HG03280 (cell line): ENCODE measurements around the gene ELAPOR2.
A peak's percentile ranks its signal among the peaks of the same experiment; 100 is the strongest.
"Not testable (repeated sequence)": the region's sequence is repeated elsewhere in the genome, so short reads cannot be mapped to it uniquely, and the experiment has no call there.

ENCODE experiments used
- ATAC-seq: cut with Tn5 transposase; IDR thresholded peaks from one replicate; pipeline ENCODE4 v1.9.1; 2021; ENCODE audit warnings: mild to moderate bottlenecking, moderate library complexity; ENCODE audit not compliant: unreplicated experiment

Gene ELAPOR2, protein sequence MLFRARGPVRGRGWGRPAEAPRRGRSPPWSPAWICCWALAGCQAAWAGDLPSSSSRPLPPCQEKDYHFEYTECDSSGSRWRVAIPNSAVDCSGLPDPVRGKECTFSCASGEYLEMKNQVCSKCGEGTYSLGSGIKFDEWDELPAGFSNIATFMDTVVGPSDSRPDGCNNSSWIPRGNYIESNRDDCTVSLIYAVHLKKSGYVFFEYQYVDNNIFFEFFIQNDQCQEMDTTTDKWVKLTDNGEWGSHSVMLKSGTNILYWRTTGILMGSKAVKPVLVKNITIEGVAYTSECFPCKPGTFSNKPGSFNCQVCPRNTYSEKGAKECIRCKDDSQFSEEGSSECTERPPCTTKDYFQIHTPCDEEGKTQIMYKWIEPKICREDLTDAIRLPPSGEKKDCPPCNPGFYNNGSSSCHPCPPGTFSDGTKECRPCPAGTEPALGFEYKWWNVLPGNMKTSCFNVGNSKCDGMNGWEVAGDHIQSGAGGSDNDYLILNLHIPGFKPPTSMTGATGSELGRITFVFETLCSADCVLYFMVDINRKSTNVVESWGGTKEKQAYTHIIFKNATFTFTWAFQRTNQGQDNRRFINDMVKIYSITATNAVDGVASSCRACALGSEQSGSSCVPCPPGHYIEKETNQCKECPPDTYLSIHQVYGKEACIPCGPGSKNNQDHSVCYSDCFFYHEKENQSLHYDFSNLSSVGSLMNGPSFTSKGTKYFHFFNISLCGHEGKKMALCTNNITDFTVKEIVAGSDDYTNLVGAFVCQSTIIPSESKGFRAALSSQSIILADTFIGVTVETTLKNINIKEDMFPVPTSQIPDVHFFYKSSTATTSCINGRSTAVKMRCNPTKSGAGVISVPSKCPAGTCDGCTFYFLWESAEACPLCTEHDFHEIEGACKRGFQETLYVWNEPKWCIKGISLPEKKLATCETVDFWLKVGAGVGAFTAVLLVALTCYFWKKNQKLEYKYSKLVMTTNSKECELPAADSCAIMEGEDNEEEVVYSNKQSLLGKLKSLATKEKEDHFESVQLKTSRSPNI

DNA sequence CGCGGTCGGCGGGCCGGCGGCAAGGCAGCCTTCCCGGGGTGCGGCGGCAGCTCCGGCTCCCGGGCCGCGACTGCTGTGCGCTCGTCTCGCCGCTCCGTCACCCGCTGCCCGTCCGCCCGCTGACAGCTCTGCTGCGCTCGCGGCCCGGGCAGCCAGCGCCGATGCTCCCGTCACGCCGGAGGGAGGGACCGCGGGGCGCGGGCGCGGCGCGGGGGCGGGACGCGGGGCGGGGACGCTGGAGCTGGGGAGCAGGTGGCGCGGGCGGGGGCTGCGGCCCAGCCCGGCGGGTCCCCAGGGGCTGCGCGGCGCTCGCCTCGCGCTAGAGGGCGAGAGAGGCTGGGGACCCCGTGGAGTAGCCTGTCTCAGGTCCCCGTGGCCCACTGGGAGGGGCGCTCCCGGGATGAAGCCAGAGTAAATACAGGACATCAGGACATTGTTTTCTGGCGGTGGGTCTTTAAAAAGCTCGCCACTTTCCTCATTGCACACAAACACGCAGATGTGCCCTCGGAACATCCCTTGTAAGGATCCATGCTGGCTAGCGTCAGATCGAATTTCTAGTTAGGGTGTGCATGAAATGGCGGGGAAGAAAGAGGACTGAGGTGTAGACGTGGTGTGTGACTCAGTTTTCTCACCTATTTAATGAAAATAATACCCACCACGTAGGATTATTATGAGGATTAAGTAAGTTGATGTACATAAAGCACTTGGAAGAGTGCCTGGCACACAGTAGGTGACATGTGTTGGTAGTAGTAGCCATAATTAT, at the start of gene ELAPOR2:
Gene ELAPOR2 (minus strand): TSS at position 130 of the 763 bp plus-strand sequence. CDS start 141 bp downstream, outside the sequence.
- ATAC-seq, result peak; percentile 97

DNA sequence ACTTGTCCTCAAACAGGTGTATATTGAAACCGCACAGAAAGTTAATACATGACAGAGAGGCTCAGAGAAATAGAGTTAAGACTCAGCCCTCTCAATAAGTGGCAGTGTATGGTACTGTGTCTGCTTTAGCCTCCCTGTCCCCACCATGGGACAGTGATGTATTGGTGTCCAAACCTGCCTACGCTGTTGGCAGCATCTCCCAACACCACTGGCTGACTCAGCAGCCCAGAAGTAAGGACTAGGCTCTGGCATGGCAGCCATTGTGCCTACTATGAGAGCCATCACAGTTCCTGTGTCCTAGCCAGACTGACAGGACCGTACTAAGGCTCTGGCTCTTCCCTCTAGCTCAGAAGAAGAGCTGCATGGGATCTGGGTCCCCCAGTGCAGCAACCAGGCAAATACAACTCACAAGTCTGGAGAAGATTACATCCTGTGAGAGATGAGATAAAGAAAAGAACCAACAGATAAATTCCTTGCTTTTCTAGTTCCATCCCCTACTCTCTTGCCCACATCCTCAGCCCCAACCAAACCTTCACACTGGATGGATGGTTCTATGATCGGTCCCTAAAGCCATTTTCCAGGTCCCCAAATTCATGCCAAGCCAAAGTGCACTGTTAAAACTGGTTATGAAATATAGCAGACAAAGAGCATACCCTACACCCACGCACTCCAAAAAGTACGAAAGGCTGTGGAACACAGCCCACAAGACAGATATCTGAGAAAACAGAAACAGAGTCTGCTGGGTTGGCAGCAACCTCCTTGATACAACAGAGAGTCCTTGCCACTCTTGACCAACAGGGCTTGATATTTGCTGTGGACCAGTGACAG, 48.7 kb upstream of the ELAPOR2 start:
- ATAC-seq, result no peak

DNA sequence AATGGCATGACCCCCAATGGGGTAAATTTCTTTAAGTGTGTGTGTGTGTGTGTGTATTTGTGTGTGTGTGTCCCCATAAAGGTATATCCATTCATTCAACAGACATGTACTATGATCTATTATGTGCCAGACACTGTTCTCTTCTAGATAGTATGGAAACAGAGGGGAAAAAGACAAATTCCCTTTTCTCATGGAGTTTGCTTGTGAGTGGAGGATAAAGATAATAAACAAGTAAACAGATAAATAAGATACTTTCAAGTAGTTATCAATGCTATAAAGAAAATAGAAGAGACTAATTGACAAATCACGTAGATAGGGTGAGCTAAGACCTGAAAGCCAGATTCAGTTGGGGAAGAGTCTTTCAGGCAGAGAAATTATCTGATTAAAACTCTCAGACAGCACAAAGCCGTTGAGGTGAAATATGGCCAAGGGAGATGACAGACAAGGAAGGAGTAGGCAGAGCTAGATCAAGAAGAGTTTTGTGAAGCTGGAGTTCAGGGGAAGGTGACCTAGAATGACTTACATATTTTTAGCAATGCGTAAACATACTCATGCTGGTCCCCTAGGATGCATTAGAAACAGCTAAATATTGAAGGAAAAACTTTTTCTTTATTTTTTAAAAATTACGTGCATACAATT, 47.6 kb upstream of the ELAPOR2 start:
- no peak for ATAC-seq

DNA sequence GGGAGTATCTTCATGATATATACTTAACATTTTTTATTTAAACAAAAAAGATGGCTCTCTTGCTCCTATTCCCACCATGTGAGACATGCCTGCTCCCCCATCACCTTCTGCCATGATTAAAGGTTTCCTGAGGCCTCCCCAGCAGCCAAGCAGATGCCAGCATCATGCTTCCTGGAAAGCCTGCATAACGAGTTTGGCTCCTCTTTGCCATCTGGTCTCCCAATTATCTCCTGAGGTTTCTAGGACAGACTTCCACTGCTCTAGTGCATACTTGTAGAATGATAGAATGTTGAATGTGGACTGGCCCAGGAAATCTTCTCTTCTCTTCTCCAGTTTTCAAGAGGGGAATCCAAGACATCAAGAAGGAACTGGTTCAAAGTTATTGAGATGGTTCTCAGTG, 45.9 kb upstream of the ELAPOR2 start:
- no peak for ATAC-seq

DNA sequence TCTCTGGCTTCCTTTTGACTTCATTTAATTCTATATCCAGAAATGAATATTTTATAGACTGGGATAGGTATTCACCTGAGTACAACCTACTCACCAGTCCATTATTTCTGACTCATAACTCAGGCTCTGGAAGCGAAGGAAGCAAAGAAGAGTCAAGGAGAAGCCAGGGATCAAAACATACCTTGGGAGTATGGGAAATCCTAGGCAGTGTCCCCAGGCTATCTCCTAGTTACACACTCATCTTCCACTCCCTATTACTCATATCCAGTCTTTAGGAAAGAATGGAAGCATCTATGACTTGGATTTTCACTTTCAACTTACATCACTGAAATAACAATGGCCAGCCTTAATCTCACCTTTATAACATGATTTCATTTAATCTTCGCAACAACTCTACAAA, 40.9 kb upstream of the ELAPOR2 start:
- no peak for ATAC-seq

DNA sequence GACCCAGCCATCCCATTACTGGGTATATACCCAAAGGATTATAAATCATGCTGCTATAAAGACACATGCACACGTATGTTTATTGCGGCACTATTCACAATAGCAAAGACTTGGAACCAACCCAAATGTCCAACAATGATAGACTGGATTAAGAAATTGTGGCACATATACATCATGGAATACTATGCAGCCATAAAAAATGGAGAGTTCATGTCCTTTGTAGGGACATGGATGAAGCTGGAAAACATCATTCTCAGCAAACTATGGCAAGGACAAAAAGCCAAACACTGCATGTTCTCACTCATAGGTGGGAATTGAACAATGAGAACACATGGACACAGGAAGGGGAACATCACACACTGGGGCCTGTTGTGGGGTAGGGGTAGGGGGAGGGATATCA, 37.9 kb upstream of the ELAPOR2 start:
- not testable (repeated sequence) for ATAC-seq

DNA sequence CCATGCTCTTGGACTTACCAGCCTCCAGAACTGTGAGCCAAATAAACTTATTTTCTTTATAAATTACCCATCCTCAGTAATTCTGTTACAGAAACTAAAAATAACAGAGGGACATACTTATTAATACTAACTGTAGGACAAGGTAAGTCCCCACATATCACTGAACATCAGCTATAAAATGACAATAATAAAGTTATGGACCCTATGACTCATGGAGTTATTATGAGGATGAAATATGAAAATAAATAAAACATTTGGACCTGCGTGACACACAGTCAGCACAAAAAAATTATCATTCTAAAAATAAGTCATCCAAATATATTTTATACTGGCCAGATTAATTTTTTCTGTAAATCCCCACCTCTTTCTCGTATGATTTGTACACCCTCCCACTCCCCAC, 34.9 kb upstream of the ELAPOR2 start:
- ATAC-seq, result no peak

DNA sequence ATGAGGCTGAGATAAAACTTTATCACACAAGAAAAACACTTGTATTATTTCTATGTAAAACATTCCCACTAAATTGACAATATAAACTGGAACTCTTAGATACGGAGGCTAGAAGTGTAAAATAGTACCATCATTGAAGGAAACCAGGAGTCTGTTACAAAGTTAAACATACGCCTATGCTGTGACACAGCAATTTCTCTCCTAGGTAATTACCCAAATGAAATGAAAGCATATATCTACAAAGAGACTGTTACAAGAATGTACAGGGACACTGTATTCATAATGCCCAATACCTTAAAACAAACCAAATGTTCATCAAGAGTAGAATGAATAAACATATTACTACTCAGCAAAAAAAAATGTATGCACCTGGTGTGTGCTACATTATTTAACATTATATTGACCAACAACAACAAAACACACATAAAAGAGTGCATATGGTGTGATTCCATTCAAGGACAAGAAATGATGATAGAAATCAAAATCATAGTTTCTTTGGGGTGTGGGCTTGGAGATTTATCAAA, 33.2 kb upstream of the ELAPOR2 start:
- ATAC-seq, result no peak

DNA sequence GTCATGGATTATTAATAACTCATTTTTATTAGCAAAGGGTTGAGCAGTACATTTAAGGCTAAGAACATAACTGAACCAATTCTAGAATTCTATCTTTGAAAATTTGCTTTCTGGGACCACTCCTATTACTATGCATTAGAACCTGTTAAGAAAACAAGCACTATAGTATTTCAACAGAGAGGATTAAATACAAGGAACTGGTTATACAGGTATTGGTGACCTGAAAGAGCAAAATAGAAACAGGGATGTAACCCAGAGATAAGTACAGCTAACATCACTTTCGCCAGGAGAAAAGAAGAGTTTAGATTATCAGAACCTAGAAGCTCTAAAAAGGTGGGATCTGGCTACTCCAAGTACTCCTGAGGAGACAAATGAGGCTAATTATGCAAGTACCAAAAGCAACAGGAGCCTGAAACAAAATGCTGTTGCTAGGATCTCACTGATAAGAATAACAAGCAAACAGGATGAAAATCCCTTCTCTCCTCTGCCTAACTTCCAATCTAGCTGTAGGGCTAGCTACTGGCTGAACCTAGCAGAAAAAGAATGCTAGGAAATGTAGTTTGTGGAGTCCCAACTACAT, 32.1 kb upstream of the ELAPOR2 start:
- ATAC-seq, result no peak

DNA sequence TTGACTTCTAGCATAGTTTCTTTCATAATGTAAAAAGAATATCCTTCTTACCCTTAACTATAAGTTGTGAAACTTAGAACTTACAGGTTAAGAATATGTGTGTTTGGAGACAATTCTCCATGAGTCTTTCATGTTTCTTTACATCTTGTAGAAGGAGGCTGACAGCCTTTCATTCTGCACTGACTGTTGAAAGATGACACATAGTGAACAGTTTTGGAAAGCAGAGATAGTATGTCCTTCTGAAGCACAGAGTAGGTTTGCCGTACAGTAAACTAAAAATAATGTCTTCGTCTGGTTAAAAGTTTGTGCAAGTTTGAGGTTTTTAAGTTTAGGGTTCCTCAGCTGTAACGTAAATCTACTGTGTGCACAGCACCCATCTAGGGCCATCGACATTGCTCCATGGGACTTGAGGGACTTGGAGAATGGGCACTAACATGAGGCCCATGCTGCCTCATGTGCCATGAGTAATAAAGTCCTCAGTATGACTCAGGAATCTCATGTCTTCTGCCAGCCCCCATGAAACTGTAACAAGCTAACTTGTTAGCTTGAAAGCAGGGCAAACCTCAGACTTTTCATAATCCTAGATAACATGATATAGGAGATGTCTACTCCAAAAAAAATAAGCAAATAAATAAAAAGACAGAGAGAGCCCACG, 24.5 kb upstream of the ELAPOR2 start:
- no peak for ATAC-seq

DNA sequence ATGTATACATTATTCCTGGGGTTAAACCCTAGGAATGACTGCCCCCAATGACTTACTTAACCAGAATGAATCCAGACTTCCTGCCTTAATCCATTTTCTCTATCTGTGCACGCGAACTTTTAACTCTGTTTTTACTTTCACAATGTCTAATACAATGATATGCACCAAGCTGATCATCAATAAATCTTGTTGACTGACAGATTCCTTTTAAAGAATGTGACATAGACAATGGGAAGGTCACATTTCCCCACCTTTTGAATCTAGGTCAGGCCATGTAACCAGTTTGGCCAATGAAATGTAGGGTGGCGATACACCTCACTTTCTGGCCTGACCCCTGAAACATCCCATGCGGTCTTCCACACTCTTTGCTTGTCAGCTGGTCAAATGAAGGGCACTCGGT, 23.2 kb upstream of the ELAPOR2 start:
- ATAC-seq, result no peak

DNA sequence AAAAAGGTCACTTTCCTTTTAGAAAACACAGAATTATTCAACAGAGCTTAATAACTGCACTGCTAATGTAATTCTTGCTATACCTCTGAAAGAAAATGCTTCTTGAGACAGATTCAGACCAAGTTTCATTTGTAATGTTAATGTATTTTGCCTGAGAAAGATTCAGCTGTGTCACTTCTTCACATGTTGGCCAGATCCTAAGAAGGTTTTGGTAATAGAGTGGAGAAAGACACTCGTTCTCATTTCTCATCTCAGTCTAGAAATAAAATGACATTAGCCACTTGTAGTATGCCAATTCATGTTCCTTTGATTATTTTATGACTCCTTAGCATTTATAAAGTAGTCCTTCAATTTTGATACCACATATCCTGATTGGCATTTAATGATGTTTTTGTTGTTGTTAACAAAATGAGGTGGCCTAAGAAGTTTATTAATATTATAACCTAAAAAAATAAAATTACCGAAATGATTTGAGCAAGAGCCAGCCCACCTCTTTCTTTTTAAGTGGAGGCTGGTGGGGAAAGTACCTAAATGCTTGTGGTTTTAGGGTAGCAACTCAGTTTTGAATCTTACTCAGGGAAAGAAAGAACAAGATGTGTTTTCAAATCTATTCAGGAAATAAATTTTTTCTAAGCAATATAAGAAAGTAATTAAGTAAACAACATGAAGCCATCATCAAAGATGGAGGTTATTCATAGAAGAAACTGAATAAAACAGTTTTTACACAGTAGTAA, 16.4 kb upstream of the ELAPOR2 start:
- ATAC-seq, result no peak

DNA sequence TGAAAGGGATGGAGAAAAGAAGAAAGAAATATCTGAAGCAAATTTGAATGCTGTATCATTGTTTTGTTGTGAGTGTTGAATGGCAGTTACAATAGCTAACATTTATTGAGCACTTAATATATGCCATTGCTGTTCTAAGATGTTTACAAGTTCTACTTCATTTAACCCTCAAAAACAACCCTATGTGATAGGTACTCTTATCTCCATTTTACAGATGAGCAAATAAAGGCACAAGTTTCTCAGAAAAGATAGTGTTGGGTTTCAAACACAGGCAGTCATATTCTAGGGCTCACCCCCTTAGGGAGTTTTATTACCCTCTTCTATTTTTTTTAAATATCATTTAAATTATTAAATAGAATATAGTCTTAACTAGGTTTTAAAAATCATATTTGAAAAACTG, 8.3 kb upstream of the ELAPOR2 start:
- no peak for ATAC-seq

DNA sequence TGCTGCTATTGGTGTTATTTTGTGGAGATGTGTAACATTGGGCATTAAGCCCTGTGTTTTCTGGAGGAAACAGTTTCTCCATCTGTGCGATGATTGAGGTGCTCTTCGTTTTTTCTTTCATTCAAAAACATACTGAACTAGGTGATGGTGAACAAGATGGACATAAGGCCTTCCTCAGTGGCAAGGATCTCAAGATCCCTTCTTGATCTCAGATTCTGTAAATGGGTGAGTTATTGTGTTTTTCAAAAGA, 759 bp upstream of the ELAPOR2 start:
- no peak for ATAC-seq

DNA sequence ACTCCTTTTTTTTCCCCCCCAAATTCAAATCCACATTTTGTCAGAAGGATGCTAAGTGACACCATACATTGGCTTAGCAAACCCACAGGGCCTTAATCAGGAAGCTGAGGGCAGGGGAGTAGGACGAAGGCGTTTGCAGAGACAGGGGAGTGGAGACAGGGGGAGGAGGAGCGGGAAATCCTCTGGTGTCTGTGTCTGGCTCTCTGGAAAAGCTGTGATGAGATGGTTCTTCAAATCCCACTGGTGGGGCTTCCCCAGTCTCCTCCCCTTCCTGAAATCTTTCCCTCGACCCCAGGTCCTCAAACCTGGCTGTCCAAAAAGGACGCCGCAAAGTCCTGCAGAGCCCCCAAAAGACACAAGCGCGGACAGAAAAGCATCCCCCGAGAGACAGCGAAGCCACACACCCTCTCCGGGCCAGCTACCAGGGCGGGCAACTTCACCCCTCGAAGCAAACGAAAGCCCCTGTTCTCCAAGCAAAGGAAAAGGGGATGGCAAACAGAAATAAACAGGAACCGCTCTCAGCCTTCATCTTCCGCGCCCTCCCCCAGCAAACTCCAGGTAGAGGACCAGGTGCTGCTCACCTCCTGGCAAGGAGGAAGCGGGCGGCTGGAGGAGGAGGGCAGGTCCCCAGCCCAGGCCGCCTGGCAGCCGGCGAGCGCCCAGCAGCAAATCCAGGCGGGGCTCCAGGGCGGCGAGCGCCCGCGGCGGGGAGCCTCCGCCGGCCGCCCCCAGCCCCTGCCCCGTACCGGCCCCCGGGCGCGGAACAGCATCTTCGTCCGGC, 520 bp downstream of the ELAPOR2 start:
- no peak for ATAC-seq

DNA sequence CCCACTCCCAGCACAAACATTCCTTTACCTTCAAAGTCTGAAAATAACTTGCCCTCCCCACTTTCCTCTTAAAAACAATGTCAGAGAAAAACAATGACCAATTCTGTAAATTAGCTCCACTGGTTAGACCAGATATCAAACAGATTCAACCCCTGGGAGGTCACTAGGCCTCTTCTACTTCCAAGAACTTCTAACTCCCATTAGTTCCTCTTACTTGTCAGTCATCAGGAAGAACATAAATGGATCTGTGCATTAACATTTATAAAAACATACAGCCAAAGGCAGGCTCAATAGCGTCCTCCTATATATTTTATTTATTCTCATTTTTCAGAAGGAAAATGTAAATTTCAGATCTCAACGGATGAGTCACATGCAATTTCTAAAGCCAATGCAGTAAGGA, 2.2 kb downstream of the ELAPOR2 start:
- no peak for ATAC-seq

DNA sequence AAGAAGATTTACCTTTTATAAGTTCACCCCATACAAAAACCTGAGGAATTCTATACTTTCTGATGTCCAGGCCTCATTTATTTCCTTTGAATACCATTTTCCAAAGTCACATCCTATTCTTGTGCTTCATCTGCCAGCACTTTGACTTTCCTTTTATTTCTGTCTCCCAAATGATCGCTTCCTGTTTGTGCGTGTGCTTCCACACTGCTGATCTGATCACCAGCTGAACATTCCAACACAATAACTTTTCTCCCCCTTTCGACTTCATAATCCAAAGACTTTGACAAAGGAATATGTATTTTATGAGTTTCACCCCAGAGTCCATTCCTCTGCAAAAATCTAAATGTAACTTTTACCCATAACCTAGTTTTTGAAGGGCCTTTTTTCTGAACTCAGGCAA, 3.1 kb downstream of the ELAPOR2 start:
- no peak for ATAC-seq
